K562 (cell line): Measurements from ENCODE around the gene PRDM16. TPM values are rescaled to one million over a fixed set of nuclear protein-coding genes. Genes with fewer than 3 reads are reported as not detected.

Source experiments
- ATAC-seq: fragments of 200-7000 bp; cut with Tn5 transposase; 3 replicates; pipeline ENCODE4 v1.9.1; 2020; ENCODE audit warnings: moderate library complexity
- BruUV-seq: library from RNA; stranded (reverse); fragments of 400-500 nt; replicated peaks from 2 replicates; lab custom pipeline; 2021; lab: Mats Ljungman, UMichigan
- CTCF ChIA-PET: fragments of 300-600 bp; formaldehyde crosslinking; extraction: SDS; loops from one replicate; lab custom pipeline; 2021; ENCODE audit warnings: low intra/inter-chr PET ratio; lab: Yijun Ruan, JAX
- POLR2A ChIA-PET: fragments of 300-600, 350-650 bp; sonication (Branson Sonifier 250); formaldehyde crosslinking; extraction: SDS; loops from one replicate; lab custom pipeline; 2021; ENCODE audit warnings: antibody characterized with exemption, inconsistent platforms; lab: Yijun Ruan, JAX
- DNase-seq, 4 experiments: peaks; one replicate each; pipeline versions ENCODE4 v3.0.0 to v3.0.0-alpha.2; 2011 to 2018; ENCODE audit warnings: low spot score in 3 of 4, mixed read lengths in 3 of 4; ENCODE audit errors: extremely low read depth in 1 of 4
- FAIRE-seq: peaks from 2 replicates; lab custom pipeline; 2011; peaks lifted over from hg19 to GRCh38; lab: Jason Lieb, UNC
- H2AFZ ChIP-seq: 2 replicates; pipeline ENCODE4 v1.6.0; 2011; ENCODE audit warnings: low read depth, low read length, control low read depth, inconsistent platforms
- H3K27ac ChIP-seq: fragments of 200-600 bp; 3 replicates; pipeline ENCODE4 v1.8.0; 2011; ENCODE audit warnings: low read depth, mild to moderate bottlenecking, control low read depth, inconsistent platforms, low read length, moderate library complexity, mixed read lengths; ENCODE audit errors: extremely low read depth
- H3K27me3 ChIP-seq, 2 experiments: fragments of 300-600 bp in 1 of 2; 2 replicates in 1 of 2; 3 replicates in 1 of 2; pipeline versions ENCODE4 v1.6.0 to v1.8.0; 2011; ENCODE audit warnings: inconsistent platforms in 2 of 2, low read length in 2 of 2, mild to moderate bottlenecking in 1 of 2, mixed read lengths in 1 of 2, moderate library complexity in 1 of 2; ENCODE audit not compliant: control insufficient read depth in 2 of 2, insufficient read depth in 2 of 2
- H3K36me3 ChIP-seq: fragments of 300-600 bp; 3 replicates; pipeline ENCODE4 v1.8.0; 2011; ENCODE audit warnings: mild to moderate bottlenecking, low read length, inconsistent platforms; ENCODE audit not compliant: control insufficient read depth, insufficient read depth
- H3K4me1 ChIP-seq, 2 experiments: fragments of 200-600 bp in 1 of 2; replicated peaks in 1 of 2; 2 replicates in 1 of 2; 3 replicates in 1 of 2; pipeline versions ENCODE4 v1.5.1 to v1.8.0; 2011; ENCODE audit warnings: inconsistent platforms in 2 of 2, low read length in 2 of 2, mild to moderate bottlenecking in 1 of 2, mixed read lengths in 1 of 2, moderate library complexity in 1 of 2; ENCODE audit not compliant: control insufficient read depth in 2 of 2, insufficient read depth in 2 of 2
- H3K4me2 ChIP-seq: 2 replicates; pipeline ENCODE4 v1.6.1; 2011; ENCODE audit warnings: low read length, control low read depth, inconsistent platforms, mixed read lengths; ENCODE audit not compliant: insufficient read depth
- H3K4me3 ChIP-seq: fragments of 200-600 bp; sonication (generic), shearing (Covaris generic); 2 replicates; pipeline ENCODE4 v1.5.1; 2016; ENCODE audit warnings: control low read depth, inconsistent platforms
- H3K79me2 ChIP-seq: fragments of 200-600 bp; 3 replicates; pipeline ENCODE4 v1.8.0; 2011; ENCODE audit warnings: low read length, inconsistent platforms; ENCODE audit not compliant: control insufficient read depth, insufficient read depth
- H3K9ac ChIP-seq, 2 experiments: 2 replicates each; pipeline versions ENCODE4 v1.6.0 to v1.6.1; 2011; ENCODE audit warnings: low read depth in 2 of 2, low read length in 2 of 2, control low read depth in 1 of 2, inconsistent platforms in 1 of 2, mild to moderate bottlenecking in 1 of 2, mixed read lengths in 1 of 2; ENCODE audit not compliant: insufficient read depth in 1 of 2
- H3K9me1 ChIP-seq: one replicate; pipeline ENCODE4 v1.6.0; 2011; ENCODE audit warnings: inconsistent platforms, mild to moderate bottlenecking, low read length, moderate library complexity; ENCODE audit not compliant: control insufficient read depth, insufficient read depth
- H3K9me3 ChIP-seq: replicated peaks from 2 replicates; pipeline ENCODE4 v1.5.1; 2011; ENCODE audit warnings: low read depth, low read length, inconsistent platforms; ENCODE audit not compliant: control insufficient read depth, insufficient read depth
- H4K20me1 ChIP-seq: replicated peaks from 2 replicates; pipeline ENCODE4 v1.6.1; 2011; ENCODE audit warnings: low read length, inconsistent platforms, mixed read lengths; ENCODE audit not compliant: control insufficient read depth, insufficient read depth
- CBFA2T2 ChIP-seq: fragments of 450-650 bp; conservative IDR thresholded peaks from 2 replicates; pipeline ENCODE4 v1.6.1; 2017; ENCODE audit warnings: mild to moderate bottlenecking
- CCNT2 ChIP-seq: IDR thresholded peaks from 2 replicates; pipeline ENCODE4 v1.6.1; 2011; ENCODE audit warnings: borderline replicate concordance, low read depth, mild to moderate bottlenecking, moderate library complexity, mixed read lengths, low read length; ENCODE audit not compliant: insufficient read length; ENCODE audit errors: extremely low read depth
- FIP1L1 ChIP-seq: fragments of 200-400 bp; formaldehyde crosslinking; IDR thresholded peaks from 2 replicates; pipeline ENCODE4 v1.6.1; 2018; ENCODE audit warnings: mild to moderate bottlenecking, low read depth, low read length; ENCODE audit not compliant: poor library complexity, severe bottlenecking
- FOXP1 ChIP-seq: sonication (generic); formaldehyde crosslinking; IDR thresholded peaks from 2 replicates; pipeline ENCODE4 v1.8.0; 2022; ENCODE audit warnings: mild to moderate bottlenecking, missing genetic modification reagents
- GABPA ChIP-seq: fragments of 200-800 bp; sonication (Bioruptor generic); conservative IDR thresholded peaks from 2 replicates; pipeline ENCODE4 v1.6.1; 2016; ENCODE audit warnings: low read depth, missing genetic modification characterization, missing compliant biosample characterization
- HNRNPL ChIP-seq: fragments of 200-400 bp; formaldehyde crosslinking; IDR thresholded peaks from 2 replicates; pipeline ENCODE4 v1.6.1; 2017; ENCODE audit warnings: low read depth, mild to moderate bottlenecking, low read length
- PCBP1 ChIP-seq: fragments of 200-400 bp; formaldehyde crosslinking; IDR thresholded peaks from 2 replicates; pipeline ENCODE4 v1.6.1; 2018; ENCODE audit warnings: mild to moderate bottlenecking, low read depth, low read length; ENCODE audit not compliant: poor library complexity, severe bottlenecking
- SMARCB1 ChIP-seq: IDR thresholded peaks from 2 replicates; pipeline ENCODE4 v1.6.1; 2011; ENCODE audit warnings: improper control_type of control experiment, low read depth; ENCODE audit not compliant: insufficient read length
- SP1 ChIP-seq: sonication (generic); formaldehyde crosslinking; IDR thresholded peaks from 2 replicates; pipeline ENCODE4 v1.8.1; 2022; ENCODE audit warnings: mild to moderate bottlenecking, missing genetic modification reagents
- YBX1 ChIP-seq: fragments of 450-650 bp; IDR thresholded peaks from 2 replicates; pipeline ENCODE4 v1.7.1; 2016; ENCODE audit warnings: mild to moderate bottlenecking
- ZC3H8 ChIP-seq: fragments of 450-650 bp; IDR thresholded peaks from 2 replicates; pipeline ENCODE4 v1.6.1; 2017
- WGBS: fragments of 100-300 bp; shearing (Covaris generic); methylation state at CpG from one replicate; pipeline ENCODE4 v1.1.6; 2016; ENCODE audit warnings: low coverage, mixed read lengths; ENCODE audit not compliant: insufficient coverage; ENCODE audit errors: missing lambda C conversion rate; 5-methylcytosine and 5-hydroxymethylcytosine counted together
- in situ Hi-C: fragments of 300-500 bp; cut with MboI; formaldehyde crosslinking; loops from 4 replicates; pipeline ENCODE4 v1.15.0; 2018; ENCODE audit warnings: inconsistent platforms, mixed read lengths
- intact Hi-C: fragments of 100-400 bp; cut with micrococcal nuclease; formaldehyde crosslinking; loops from 2 replicates; pipeline ENCODE4 v1.14.2; 2022
- polyA plus RNA-seq, 8 experiments: library from polyadenylated mRNA; depleted of rRNA in 4 of 8; stranded (reverse) in 5 of 8; unstranded in 3 of 8; fragments of >200 nt; fragmentation: Nextera tagmentation in 2 of 8; fragmentation: Illumina TruSeq in 1 of 8; extraction: Ambion mirVana in 2 of 8; extraction: Trizol in 1 of 8; gene quantifications; 2 replicates each; pipeline versions ENCODE4 v1.2.1 to v1.2.3, GENCODE V29; 2011 to 2014; ENCODE audit warnings: inconsistent platforms in 1 of 8, missing spikeins in 1 of 8
- total RNA-seq, 7 experiments: library from RNA; depleted of rRNA in 6 of 7; stranded (reverse); fragments of >200 nt in 6 of 7; fragmentation: Illumina TruSeq in 2 of 7; extraction: Trizol in 2 of 7; gene quantifications; 2 replicates each; pipeline versions ENCODE4 v1.2.1 to v1.2.3, GENCODE V29; 2011 to 2021; ENCODE audit warnings: low replicate concordance in 1 of 7
- TF ChIP-seq, protein P1 (sequence below): IDR thresholded peaks from 2 replicates; pipeline ENCODE4 v1.6.1; 2014; ENCODE audit warnings: antibody characterized with exemption
- TF ChIP-seq, protein P2 (sequence below): fragments of 250-450 bp; sonication (Bioruptor Pico); IDR thresholded peaks from 2 replicates; pipeline ENCODE4 v1.8.0; 2022; ENCODE audit warnings: moderate library complexity, mild to moderate bottlenecking, inconsistent platforms

Gene PRDM16
- total and polyA plus RNA-seq, 9 of the 15 experiments (the other 6 are each of a cell fraction or from before 2014, with no cell fraction given): 0.10 to 0.27 TPM; not detected in 7

DNA sequence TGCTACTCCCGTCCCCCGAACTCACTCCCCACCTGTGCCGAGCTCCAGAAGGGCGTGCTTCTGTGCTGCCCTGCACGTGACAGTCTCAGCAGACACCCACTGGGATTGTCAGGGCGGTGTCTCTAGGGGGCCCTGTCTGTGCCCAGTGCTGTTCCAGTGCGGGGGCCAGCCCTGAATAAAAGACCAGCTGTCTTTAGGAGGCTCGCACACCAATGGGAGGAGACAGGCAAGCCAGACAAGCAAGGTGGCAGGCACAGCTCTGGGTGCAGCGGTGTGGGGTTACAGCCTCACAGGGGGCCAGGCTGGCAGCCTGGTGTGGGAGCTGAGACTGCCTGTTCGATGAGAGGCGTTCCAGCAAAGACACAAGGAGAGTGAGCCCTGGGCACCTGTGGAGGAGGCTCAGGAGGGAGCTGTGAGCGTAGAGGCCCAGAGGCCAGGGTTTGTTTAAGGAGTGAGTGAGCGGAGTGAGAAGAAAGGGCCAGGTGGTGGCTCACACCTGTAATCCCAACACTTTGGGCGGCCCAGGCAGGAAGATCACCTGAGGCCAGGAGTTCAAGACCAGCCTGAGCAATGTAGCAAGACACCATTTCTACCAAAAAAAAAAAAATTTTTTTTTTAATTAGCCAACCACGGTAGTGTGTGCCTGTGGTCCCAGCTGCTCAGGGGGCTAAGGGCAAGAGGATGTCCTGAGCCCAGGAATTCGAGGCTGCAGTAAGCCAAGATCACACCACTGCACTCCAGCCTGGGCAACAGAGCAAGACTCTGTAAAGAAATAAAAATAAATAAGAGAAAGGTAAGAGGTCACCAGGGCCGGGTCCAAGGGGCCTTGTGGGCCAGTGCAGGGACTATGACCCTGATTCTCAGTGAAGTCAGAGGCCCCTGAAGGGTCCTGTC is 337.2 kb downstream of the PRDM16 start:
- no peak overlapping the region for H2AFZ ChIP-seq
- no peak for DNase-seq
- H3K9me1 ChIP-seq: no peaks in the 10 kb centered on the region
- H3K36me3 ChIP-seq: no peaks in the 10 kb centered on the region
- intact Hi-C loops (no loop called here), in situ Hi-C loops (no loop called here)
- CTCF ChIA-PET: no interaction called here
- no peak overlapping the region for H3K4me3 ChIP-seq
- POLR2A ChIA-PET: interaction anchor here (0.7 kb wide), 1 partner anchor 11 kb away, joined by 3 read pairs; no protein-coding TSS in a partner anchor
- peaks cover 0 to 19% of the 10 kb centered on the region in 2 experiments; a peak in 2 of 5 replicates for H3K4me1 ChIP-seq
- no peak overlapping the region for H3K9ac ChIP-seq
- H3K27me3 ChIP-seq: peaks cover 21 to 58% of the 10 kb centered on the region in 2 experiments; a peak in 4 of 5 replicates
- TF ChIP-seq, protein P1, sequence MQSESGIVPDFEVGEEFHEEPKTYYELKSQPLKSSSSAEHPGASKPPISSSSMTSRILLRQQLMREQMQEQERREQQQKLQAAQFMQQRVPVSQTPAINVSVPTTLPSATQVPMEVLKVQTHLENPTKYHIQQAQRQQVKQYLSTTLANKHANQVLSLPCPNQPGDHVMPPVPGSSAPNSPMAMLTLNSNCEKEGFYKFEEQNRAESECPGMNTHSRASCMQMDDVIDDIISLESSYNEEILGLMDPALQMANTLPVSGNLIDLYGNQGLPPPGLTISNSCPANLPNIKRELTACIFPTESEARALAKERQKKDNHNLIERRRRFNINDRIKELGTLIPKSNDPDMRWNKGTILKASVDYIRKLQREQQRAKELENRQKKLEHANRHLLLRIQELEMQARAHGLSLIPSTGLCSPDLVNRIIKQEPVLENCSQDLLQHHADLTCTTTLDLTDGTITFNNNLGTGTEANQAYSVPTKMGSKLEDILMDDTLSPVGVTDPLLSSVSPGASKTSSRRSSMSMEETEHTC: no peak
- TF ChIP-seq PCBP1 (no peak), CBFA2T2 (no peak), CCNT2 (no peak), FOXP1 (CRISPR knock-in tag) (no peak), SMARCB1 (no peak), FIP1L1 (no peak), ZC3H8 (no peak), HNRNPL (no peak), SP1 (CRISPR knock-in tag) (no peak), GABPA (tag) (no peak), YBX1 (no peak)
- TF ChIP-seq, protein P2, sequence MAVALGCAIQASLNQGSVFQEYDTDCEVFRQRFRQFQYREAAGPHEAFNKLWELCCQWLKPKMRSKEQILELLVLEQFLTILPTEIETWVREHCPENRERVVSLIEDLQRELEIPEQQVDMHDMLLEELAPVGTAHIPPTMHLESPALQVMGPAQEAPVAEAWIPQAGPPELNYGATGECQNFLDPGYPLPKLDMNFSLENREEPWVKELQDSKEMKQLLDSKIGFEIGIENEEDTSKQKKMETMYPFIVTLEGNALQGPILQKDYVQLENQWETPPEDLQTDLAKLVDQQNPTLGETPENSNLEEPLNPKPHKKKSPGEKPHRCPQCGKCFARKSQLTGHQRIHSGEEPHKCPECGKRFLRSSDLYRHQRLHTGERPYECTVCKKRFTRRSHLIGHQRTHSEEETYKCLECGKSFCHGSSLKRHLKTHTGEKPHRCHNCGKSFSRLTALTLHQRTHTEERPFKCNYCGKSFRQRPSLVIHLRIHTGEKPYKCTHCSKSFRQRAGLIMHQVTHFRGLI (CRISPR knock-in tag): no peak
- TF ChIP-seq, all 486 proteins: peak for 0
- Histone ChIP-seq H3K9me3 (no peaks in the 10 kb centered on the region), H3K79me2 (no peaks in the 10 kb centered on the region), H3K4me2 (no peak overlapping the region), H3K27ac (no peak overlapping the region), H4K20me1 (peaks cover 8% of the 10 kb centered on the region)
- BruUV-seq: no TSS peak
- FAIRE-seq (no peak), ATAC-seq (no peak)
- WGBS: 3% methylated on average over 17 of the region's 17 CpGs
